Stimulated activated CD8-positive, alpha-beta memory T cell treated with anti-CD3 and anti-CD28 coated beads, Interleukin-4, amount 100 ng/mL, for 24 hours (primary cell): ENCODE measurements around the gene PSD.

Experiments
- DNase-seq: peaks from one replicate; pipeline ENCODE4 v3.0.0-alpha.2; 2020; ENCODE audit warnings: low read depth

The PSD gene

DNA sequence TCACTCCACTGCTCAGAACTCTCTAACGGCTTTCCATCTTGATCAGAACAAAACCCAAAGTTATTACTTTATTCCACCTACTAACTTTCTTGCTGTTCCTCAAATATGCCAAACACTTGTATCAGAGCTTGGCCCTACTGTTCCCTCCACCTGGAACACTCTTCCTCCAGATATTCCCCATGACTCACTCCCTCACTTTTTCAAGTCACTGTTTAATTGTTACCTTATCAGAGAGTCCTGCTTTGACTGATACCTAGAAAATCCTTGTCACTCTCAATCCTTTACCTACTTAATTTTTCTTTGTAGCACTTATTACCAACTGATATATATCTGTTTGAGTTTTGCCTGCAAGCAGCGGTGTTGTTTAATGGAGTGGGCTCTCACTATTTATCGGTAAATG, 28.7 kb downstream of the PSD start:
- no peak for DNase-seq

DNA sequence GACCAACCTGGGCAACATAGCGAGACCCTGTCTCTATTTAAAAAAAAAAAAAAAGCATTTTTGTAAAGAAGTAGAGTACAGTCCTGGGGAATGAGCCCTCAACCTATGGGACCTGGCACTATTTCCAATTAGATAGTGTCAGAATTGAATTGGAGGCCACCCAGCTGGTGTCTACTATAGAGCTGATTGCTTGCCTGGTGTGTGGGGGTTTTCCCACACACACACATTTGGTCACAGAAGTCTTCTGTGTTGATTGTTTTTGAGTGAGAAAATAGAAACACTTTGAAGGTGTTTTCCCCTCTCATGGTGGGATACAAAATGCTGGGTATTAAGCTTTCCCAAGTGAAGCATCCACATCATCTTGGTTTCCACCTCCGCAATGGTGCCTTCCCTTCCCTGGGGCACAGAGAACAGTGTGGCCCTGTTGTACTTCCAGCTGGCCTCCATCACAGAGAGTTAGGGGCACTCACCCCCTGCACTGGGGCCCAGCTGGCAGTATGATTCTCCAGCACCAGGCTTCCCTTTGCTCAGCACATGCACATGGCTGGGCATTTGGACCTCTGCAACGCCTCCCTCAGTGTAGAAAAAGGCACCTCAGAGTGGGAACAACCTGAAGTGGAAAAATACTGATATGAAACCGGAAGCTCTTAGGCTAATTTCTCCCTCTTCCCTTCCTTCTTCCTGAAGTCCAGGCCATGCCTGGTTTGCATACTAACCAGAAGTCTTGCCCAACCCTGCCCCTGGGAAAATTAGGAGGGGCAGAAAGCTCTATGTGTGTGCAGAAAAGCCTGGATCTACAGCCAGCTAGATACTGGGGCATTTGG, 33.8 kb downstream of the PSD start:
- no peak for DNase-seq

DNA sequence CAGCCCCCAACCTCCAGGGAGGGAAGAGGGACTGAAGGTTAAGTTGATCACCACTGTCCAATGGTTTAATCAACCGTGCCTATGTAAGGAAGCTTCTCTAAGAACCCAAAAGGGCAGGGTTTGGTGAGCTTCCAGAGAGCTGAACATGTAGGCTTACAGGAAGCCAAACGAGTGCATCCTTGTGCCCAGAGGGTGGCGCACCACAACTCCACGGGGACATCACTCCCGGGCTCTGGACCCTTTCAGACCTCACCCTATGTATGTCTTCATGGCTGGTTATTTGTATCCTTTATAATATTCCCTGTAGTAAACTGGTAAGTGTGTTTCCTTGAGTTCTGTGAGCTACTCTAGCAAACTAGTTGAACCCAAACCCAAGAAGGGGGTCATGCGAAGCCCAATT, 34.5 kb downstream of the PSD start:
- no peak for DNase-seq

DNA sequence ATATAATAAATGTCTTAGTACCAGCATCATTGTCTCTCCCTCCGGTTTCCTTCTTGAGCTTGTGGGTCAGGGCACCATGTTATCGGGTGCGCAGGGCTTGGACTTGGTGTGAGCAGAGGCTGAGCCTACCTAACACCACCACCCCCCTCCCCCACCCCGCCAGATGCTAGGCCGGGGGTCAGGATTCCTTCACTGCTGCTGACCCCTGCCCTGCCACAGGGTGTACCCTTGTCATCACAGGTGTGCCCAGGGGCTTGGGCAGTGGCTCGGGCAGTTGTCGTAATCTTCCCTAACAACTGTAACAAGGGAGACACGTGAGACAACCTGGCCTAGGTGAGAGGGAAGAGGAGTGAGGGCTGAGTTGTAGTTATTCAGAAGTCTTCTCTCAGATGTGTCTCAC, 35.7 kb downstream of the PSD start:
- no peak for DNase-seq

DNA sequence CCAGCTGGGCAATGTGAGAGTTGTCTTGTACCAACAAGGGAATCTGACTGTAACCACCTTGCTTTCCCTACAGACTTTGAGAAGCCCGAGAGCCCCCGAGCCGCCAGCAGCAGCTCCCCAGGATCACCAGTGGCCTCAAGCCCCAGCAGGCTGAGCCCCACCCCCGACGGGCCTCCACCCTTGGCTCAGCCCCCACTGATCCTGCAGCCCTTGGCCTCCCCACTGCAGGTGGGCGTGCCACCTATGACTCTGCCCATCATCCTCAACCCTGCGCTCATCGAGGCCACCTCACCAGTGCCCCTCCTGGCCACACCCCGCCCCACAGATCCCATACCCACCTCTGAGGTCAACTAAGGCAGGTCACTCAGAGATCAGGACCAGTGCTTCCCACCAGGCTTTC, 36.6 kb downstream of the PSD start:
- DNase-seq, result no peak

DNA sequence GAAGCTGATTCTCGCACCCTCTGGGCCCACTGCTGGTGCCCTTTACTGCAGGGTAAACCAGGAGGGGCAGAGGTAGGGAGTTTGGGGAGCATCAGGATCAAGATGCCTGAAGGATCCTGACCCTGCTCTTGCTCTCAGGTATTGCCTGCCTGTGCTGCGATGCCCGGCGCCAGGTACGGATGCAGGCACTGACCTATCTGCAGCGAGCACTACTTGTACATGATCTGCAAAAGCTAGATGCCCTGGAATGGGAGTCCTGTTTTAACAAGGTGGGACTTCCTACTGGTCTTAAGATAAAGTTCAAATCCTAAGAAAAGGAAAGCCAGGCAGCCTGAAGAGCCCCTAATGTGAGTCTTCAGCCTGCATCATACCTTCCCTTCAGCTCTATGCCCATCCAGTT, 39.2 kb downstream of the PSD start:
- no peak for DNase-seq

DNA sequence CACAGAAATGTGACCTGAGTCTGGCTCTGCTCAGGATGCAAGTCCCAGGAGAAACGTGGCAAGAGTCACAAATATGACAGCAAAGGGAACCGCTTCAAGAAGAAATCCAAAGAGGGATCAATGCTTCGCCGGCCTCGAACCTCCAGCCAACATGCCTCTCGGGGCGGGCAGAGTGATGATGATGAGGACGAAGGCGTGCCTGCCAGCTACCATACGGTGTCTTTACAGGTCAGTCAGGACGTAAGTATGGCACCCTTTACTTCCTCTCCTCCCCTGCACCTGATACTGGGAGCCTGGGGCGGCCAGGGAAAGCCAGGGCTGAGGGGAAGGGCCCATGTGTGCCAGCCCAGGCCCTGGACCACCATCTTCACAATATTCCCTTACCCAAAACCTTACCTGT, 41.7 kb downstream of the PSD start:
- no peak for DNase-seq

DNA sequence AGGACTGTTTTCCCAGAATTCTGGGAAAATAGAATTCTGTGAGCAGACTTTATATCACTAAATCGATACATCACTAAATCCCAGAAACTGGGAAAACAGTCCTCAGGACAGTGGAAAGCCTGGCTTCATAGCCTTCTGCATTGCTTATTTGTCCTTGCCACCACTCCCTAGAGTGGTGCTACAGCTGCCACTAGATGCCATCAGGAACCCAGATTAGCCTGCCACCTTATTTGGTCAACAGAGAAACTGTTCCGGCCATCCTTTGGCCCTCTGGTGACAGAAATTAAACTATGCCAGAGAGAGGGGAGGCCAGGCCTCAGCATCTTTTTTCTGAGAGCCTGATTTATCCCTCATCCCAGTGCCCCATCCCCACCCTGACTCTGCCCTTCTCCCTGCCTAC, 42.7 kb downstream of the PSD start:
- no peak for DNase-seq

DNA sequence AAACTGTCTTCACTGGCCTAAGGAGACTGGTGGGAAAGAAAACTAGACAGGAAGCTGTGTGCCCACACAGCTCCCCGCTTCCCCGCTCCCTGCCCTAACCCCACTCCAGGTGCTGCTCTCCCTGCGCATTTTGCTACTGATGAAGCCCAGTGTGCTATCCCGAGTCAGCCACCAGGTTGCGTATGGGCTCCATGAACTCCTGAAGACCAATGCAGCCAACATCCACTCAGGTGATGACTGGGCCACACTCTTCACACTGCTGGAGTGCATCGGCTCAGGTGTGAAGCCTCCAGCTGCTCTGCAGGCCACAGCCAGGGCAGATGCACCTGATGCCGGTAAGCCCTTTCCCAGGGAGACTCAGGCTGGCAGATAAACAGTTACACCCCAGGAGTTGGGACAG, 43.3 kb downstream of the PSD start:
- no peak for DNase-seq

DNA sequence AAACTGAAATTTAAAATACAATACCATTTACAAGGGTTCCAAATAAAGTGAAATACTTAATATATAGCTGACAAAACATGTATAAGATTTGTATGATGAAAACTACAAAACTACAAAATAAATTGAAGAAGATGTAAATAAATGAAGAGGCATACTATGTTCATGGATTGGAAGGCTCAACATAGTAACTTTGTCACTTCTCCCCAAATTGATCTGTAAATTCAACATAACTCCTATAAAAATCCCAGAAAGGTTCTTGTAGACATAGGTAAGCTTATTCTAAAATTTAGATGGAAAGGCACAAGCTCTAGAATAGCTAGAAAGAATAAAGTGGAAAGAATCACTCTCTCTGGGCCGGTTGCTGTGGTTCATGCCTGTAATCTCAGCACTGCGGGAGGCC, 47.3 kb downstream of the PSD start:
- no peak for DNase-seq

DNA sequence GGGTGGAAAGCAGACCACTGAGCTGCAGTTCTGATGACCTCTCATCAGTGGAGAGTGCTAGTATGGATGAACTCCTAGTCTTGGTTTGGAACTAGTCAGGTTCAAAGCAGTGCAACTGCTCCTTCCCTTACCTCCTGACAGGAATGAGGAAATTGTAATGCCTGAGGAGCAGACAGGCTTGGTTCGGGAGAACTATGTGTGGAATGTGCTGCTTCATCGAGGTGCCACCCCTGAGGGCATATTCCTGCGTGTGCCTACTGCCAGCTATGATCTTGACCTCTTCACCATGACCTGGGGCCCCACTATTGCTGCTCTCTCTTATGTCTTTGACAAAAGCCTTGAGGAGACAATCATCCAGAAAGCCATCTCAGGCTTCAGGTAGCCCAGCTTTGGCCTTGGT, 50.5 kb downstream of the PSD start:
- DNase-seq, result no peak

DNA sequence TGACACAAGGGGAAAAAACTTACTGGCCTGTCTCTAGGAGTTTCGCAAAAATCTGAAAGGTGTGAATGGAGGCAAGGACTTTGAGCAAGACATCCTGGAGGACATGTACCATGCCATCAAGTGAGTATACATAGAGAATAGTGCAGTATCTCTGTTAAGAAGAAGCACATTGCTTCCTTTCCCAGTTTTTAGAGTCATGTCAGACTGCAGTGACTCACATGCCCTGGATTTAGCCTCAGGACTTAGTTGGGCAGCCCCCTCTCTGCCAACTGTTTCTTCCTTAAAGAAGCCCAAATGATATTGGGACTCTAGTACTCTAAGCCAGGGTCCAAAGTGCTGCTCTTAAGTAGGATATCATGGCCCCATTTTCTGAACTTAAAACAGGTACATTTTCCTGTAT, 51.1 kb downstream of the PSD start:
- DNase-seq, result no peak

DNA sequence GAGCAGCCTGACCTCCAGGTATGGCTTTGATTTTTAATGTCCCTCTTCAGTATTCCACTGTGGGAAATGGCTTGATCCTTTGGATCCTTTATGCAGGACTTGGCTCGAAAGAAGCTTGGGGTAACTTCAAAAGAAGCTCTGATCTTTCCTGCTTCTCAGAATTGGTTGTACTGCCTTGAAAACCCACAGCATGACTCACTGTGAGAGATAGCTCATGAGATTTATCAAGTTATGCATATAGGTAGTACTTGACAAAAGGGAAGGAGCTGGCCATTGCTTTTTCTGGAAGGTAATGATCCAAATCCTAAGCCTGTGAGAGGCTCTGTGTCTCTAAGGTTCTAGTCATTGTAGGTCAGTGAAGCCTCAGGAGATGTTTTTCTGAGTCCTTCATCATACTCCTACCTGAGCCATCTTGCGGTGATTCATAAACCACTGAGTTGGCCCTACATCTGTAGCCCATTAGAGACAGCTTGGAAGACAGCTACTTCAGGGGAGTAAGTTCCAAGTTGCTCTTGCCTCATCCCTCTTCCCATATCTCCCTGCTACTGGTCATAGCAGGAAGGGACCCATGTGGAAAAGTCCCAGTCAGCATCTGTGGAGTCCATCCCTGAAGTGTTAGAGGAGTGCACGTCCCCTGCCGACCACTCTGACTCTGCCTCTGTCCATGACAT, 59.7 kb downstream of the PSD start:
- no peak for DNase-seq

DNA sequence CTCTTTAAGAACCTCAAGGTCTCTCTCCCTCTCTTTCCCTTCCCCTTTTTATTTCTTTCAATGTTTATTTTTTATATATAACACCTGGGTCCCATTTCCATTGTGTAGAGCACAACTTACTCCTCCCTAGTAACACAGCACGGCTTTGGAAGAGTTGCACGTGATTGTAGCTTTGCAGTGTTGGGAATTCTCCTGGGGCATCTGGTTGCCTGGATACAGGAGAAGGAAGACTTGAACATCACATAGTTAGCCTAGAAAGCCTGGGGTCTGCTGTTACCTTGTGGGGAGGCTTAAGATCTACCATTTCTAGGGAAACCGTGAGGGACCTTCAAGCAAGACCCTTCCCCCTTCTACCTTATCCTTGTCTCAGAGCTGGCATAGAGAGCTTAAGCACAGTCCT, 64.1 kb downstream of the PSD start:
- DNase-seq, result no peak
